ENCODE data around the gene FBXW12. TPM values are rescaled to one million over a fixed set of nuclear protein-coding genes. Genes with fewer than 3 reads are reported as not detected.

FBXW12 gene
- total RNA-seq, 1 experiment from 2014 or later: not detected

DNA sequence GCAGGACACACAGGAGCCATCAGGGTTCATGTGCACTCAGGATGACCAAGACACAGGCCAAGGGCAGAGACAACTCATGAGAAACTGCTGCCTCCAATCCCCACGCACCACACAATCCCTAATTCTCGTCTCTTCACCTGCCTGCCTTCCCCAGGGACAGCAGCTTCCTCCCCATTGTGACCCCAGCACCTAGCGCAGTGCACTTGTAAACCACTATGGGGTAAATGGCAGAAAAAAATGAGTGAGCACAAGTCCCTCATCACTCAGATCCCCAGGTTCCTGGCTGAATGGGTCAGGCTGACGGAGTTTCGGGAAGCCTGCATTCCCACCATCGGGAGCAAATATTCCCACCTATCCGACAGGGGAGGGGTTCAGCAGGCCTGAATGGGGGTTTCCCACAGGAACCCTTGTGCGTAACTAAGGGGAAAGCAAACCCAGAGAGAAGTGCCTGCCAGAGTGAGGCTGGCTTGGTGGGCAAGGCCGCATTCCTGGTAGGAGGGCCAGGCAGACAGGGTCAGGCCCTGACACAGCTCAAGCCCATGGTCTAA, 39.1 kb downstream of the FBXW12 start:
- ChIA-PET RAD21 (ENCODE audit: low non-redundant PET in 1 of 2, low total read pairs in 2 of 2, uncharacterized antibody in 2 of 2, unreplicated experiment in 2 of 2) (no interaction called here), POLR2A (no interaction called here), CTCF (interaction anchor here (1.3 to 1.6 kb wide), 2 partner anchors 10 to 25 kb away, joined by 3 to 5 read pairs; no protein-coding TSS in a partner anchor)
- H3K27ac ChIP-seq (ENCODE audit: low read depth, low read length): no peak overlapping the region
- no peak overlapping the region for H3K4me3 ChIP-seq (replicated peaks in 1 of 2; ENCODE audit: low read depth in 1 of 2, low read length in 2 of 2)
- BruUV-seq (replicated peaks): no TSS peak
- no peaks in the 10 kb centered on the region for H3K79me2 ChIP-seq (ENCODE audit: insufficient read depth, low read length)
- no peak overlapping the region for H2AFZ ChIP-seq (ENCODE audit: low read depth, low read length, poor library complexity, severe bottlenecking)
- H3K4me2 ChIP-seq (ENCODE audit: low read length): no peak overlapping the region
- no peaks in the 10 kb centered on the region for H3K9me2 ChIP-seq (ENCODE audit: insufficient read depth)
- ATAC-seq (no peak), DNase-seq (ENCODE audit: low read depth, low spot score) (no peak)
- no peaks in the 10 kb centered on the region for H4K20me1 ChIP-seq (ENCODE audit: insufficient read depth)
- H3K9ac ChIP-seq (ENCODE audit: low read length): no peak overlapping the region
- intact Hi-C loops (cut with micrococcal nuclease): no loop called here
- no peaks in the 10 kb centered on the region for H3K9me3 ChIP-seq (ENCODE audit: control insufficient read depth in 1 of 2, insufficient read depth in 1 of 2, low read depth in 1 of 2, low read length in 2 of 2)
- peaks cover under 1 to 3% of the 10 kb centered on the region in 2 experiments; a peak in 2 of 4 replicates for H3K36me3 ChIP-seq (ENCODE audit: control insufficient read depth in 1 of 2, insufficient read depth in 2 of 2, low read length in 2 of 2)
- no peaks in the 10 kb centered on the region for H3K4me1 ChIP-seq (ENCODE audit: control insufficient read depth in 1 of 2, insufficient read depth in 2 of 2, low read length in 2 of 2)
- no peak for TF ChIP-seq YY1 (IDR thresholded peaks at IDR 0.05; ENCODE audit: extremely low read depth, insufficient replicate concordance, low read depth, low read length)
- TF ChIP-seq ZNF274 (IDR thresholded peaks at IDR 0.05; ENCODE audit: low read depth, low read length): no peak
- TF ChIP-seq FOSL1 (IDR thresholded peaks at IDR 0.05; ENCODE audit: low read depth): no peak
- TF ChIP-seq SP1 (IDR thresholded peaks at IDR 0.05; ENCODE audit: low read depth): no peak
- TF ChIP-seq ZFX (IDR thresholded peaks at IDR 0.05): no peak
- TF ChIP-seq, protein P1, sequence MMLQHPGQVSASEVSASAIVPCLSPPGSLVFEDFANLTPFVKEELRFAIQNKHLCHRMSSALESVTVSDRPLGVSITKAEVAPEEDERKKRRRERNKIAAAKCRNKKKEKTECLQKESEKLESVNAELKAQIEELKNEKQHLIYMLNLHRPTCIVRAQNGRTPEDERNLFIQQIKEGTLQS (IDR thresholded peaks at IDR 0.05): no peak
- H3K27me3 ChIP-seq (ENCODE audit: insufficient read depth, low read length): no peaks in the 10 kb centered on the region

DNA sequence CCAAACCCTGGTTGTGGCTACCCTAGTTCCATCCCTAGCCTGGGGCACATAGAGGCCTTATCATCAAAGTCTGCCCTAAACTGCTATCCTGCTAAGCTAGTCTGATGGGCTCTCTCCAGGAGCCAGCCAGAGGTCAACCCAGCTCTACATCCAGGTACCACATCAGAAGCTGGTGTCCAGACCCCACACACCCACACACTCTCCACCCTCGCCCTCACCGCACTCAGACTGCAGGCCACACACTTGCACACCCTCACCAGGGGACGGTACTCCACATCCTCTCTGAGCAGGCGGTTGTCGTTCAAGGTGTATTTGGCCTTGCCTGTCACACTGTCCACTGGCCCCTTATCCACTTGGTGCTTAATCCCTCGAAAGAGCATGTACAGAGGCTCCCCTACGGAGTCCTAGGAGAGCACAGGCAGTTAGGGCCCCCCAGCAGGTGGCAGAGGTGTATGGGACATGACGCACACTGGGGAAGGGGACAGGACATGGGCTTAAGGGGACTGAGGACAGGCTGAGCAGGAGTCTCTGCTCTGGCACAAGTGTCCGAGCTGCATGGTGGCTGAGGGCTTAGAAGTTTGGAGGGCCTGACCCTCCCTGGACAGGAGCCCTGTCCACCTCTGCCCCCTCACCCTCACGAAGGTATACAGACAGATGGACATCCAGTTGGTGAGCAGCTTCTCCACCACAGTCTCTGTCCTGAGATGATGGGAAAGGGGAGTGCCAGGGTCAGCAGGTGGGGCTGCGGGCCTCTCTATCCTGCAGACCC, 39.8 kb downstream of the FBXW12 start:
- no peaks in the 10 kb centered on the region for H4K20me1 ChIP-seq (ENCODE audit: insufficient read depth)
- H3K27me3 ChIP-seq (ENCODE audit: insufficient read depth, low read length): no peaks in the 10 kb centered on the region
- no peak for TF ChIP-seq POLR2AphosphoS5 (IDR thresholded peaks at IDR 0.05; ENCODE audit: low read depth, low read length)
- no peak for TF ChIP-seq ZNF274 (IDR thresholded peaks at IDR 0.05; ENCODE audit: low read depth, low read length)
- no peak for TF ChIP-seq EZH2phosphoT487 (IDR thresholded peaks at IDR 0.05; ENCODE audit: borderline replicate concordance)
- TF ChIP-seq SRF (IDR thresholded peaks at IDR 0.05; ENCODE audit: low read depth): no peak
- TF ChIP-seq, protein P2, sequence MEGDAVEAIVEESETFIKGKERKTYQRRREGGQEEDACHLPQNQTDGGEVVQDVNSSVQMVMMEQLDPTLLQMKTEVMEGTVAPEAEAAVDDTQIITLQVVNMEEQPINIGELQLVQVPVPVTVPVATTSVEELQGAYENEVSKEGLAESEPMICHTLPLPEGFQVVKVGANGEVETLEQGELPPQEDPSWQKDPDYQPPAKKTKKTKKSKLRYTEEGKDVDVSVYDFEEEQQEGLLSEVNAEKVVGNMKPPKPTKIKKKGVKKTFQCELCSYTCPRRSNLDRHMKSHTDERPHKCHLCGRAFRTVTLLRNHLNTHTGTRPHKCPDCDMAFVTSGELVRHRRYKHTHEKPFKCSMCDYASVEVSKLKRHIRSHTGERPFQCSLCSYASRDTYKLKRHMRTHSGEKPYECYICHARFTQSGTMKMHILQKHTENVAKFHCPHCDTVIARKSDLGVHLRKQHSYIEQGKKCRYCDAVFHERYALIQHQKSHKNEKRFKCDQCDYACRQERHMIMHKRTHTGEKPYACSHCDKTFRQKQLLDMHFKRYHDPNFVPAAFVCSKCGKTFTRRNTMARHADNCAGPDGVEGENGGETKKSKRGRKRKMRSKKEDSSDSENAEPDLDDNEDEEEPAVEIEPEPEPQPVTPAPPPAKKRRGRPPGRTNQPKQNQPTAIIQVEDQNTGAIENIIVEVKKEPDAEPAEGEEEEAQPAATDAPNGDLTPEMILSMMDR (IDR thresholded peaks at IDR 0.05 in 2 of 3, conservative IDR thresholded peaks at IDR 0.05 in 1 of 3; ENCODE audit: borderline replicate concordance in 1 of 3, insufficient read depth in 1 of 3, low read depth in 2 of 3, low read length in 2 of 3): no peak
- TF ChIP-seq JUND (IDR thresholded peaks at IDR 0.05): no peak
- TF ChIP-seq CEBPB (IDR thresholded peaks at IDR 0.05; ENCODE audit: low read depth): no peak
- no peak for TF ChIP-seq SIN3A (IDR thresholded peaks at IDR 0.05; ENCODE audit: low read depth)
- no peak for TF ChIP-seq POLR2A (IDR thresholded peaks at IDR 0.05; ENCODE audit: borderline replicate concordance, extremely low read depth, insufficient read depth, insufficient read length)
- no peak for TF ChIP-seq EZH2 (IDR thresholded peaks at IDR 0.05)
- no peak for TF ChIP-seq YY1 (IDR thresholded peaks at IDR 0.05; ENCODE audit: extremely low read depth, insufficient replicate concordance, low read depth, low read length)
- no peak for TF ChIP-seq FOSL1 (IDR thresholded peaks at IDR 0.05; ENCODE audit: low read depth)
- no TSS peak for BruUV-seq (replicated peaks)
- H3K27ac ChIP-seq (ENCODE audit: low read depth, low read length): no peak overlapping the region
- DNase-seq (ENCODE audit: low read depth, low spot score): no peak
- no peaks in the 10 kb centered on the region for H3K79me2 ChIP-seq (ENCODE audit: insufficient read depth, low read length)
- no peak overlapping the region for H2AFZ ChIP-seq (ENCODE audit: low read depth, low read length, poor library complexity, severe bottlenecking)
- CTCF ChIA-PET: interaction anchor here (1.3 to 1.6 kb wide), 2 partner anchors 11 to 24 kb away, joined by 3 to 5 read pairs; no protein-coding TSS in a partner anchor
- POLR2A ChIA-PET: no interaction called here
- ATAC-seq: no peak
- H3K4me1 ChIP-seq (ENCODE audit: control insufficient read depth in 1 of 2, insufficient read depth in 2 of 2, low read length in 2 of 2): no peaks in the 10 kb centered on the region
- intact Hi-C loops (cut with micrococcal nuclease): no loop called here
- RAD21 ChIA-PET (ENCODE audit: low non-redundant PET in 1 of 2, low total read pairs in 2 of 2, uncharacterized antibody in 2 of 2, unreplicated experiment in 2 of 2): no interaction called here
- no peak overlapping the region for H3K9ac ChIP-seq (ENCODE audit: low read length)
- H3K4me3 ChIP-seq (replicated peaks in 1 of 2; ENCODE audit: low read depth in 1 of 2, low read length in 2 of 2): no peak overlapping the region
- no peak overlapping the region for H3K4me2 ChIP-seq (ENCODE audit: low read length)
- peaks cover 0 to 3% of the 10 kb centered on the region in 2 experiments; a peak in 2 of 4 replicates for H3K36me3 ChIP-seq (ENCODE audit: control insufficient read depth in 1 of 2, insufficient read depth in 2 of 2, low read length in 2 of 2)
- no peaks in the 10 kb centered on the region for H3K9me3 ChIP-seq (ENCODE audit: control insufficient read depth in 1 of 2, insufficient read depth in 1 of 2, low read depth in 1 of 2, low read length in 2 of 2)
- no peaks in the 10 kb centered on the region for H3K9me2 ChIP-seq (ENCODE audit: insufficient read depth)

All from HCT116 (cell line).